Measurements from ENCODE around the gene BAAT.

Gene BAAT

GRCh38 chr9:101371813-101372212 is 13.0 kb downstream of the BAAT start:
- Histone ChIP-seq H3K4me2 (ENCODE audit: low read depth, low read length, poor library complexity, severe bottlenecking) (no peak overlapping the region), H3K27ac (ENCODE audit: low read depth, low read length) (no peak overlapping the region), H3K9me2 (replicated peaks; ENCODE audit: insufficient read depth, low read length) (no peaks in the 10 kb centered on the region), H3F3A (ENCODE audit: insufficient read depth) (no peaks in the 10 kb centered on the region), H3K36me3 (ENCODE audit: low read length) (no peaks in the 10 kb centered on the region), H3K79me2 (ENCODE audit: insufficient read depth, low read length) (no peaks in the 10 kb centered on the region), H3K4me3 (ENCODE audit: insufficient read depth, low read length, poor library complexity, severe bottlenecking) (no peak overlapping the region), H3K9ac (ENCODE audit: low read length) (no peak overlapping the region), H3K27me3 (ENCODE audit: low read length) (no peaks in the 10 kb centered on the region), H4K20me1 (ENCODE audit: low read depth, low read length) (no peaks in the 10 kb centered on the region), H2AFZ (ENCODE audit: low read depth, low read length, severe bottlenecking) (no peak overlapping the region), H3K9me3 (ENCODE audit: insufficient read depth, low read length) (no peaks in the 10 kb centered on the region)
- TF ChIP-seq CTCF (IDR thresholded peaks at IDR 0.05; ENCODE audit: insufficient read depth, low read length, poor library complexity, severe bottlenecking): no peak
- TF ChIP-seq EZH2phosphoT487 (conservative IDR thresholded peaks at IDR 0.05; ENCODE audit: low read length): no peak

- no peaks in the 10 kb centered on the region for H3K79me2 ChIP-seq (ENCODE audit: insufficient read depth, low read length)
- H3K9me2 ChIP-seq (replicated peaks; ENCODE audit: insufficient read depth, low read length): no peaks in the 10 kb centered on the region
- H3K9ac ChIP-seq (ENCODE audit: low read length): no peak overlapping the region
- H3K9me3 ChIP-seq (ENCODE audit: insufficient read depth, low read length): no peaks in the 10 kb centered on the region
- TF ChIP-seq CTCF (IDR thresholded peaks at IDR 0.05; ENCODE audit: insufficient read depth, low read length, poor library complexity, severe bottlenecking): no peak
- no peak for TF ChIP-seq EZH2phosphoT487 (conservative IDR thresholded peaks at IDR 0.05; ENCODE audit: low read length)
- H4K20me1 ChIP-seq (ENCODE audit: low read depth, low read length): no peaks in the 10 kb centered on the region
- H3F3A ChIP-seq (ENCODE audit: insufficient read depth): no peaks in the 10 kb centered on the region
- no peaks in the 10 kb centered on the region for H3K36me3 ChIP-seq (ENCODE audit: low read length)
- H3K27ac ChIP-seq (ENCODE audit: low read depth, low read length): no peak overlapping the region
- H3K4me3 ChIP-seq (ENCODE audit: insufficient read depth, low read length, poor library complexity, severe bottlenecking): no peak overlapping the region
- no peak overlapping the region for H3K4me2 ChIP-seq (ENCODE audit: low read depth, low read length, poor library complexity, severe bottlenecking)
- no peaks in the 10 kb centered on the region for H3K27me3 ChIP-seq (ENCODE audit: low read length)
- H2AFZ ChIP-seq (ENCODE audit: low read depth, low read length, severe bottlenecking): no peak overlapping the region
Observed at GRCh38 chr9:101369884-101370531, 14.8 kb downstream of the BAAT start.

- Histone ChIP-seq H3K9me3 (ENCODE audit: insufficient read depth, low read length) (no peaks in the 10 kb centered on the region), H3K9me2 (replicated peaks; ENCODE audit: insufficient read depth, low read length) (no peaks in the 10 kb centered on the region), H3K4me2 (ENCODE audit: low read depth, low read length, poor library complexity, severe bottlenecking) (no peak overlapping the region), H3K27me3 (ENCODE audit: low read length) (no peaks in the 10 kb centered on the region), H3K9ac (ENCODE audit: low read length) (no peak overlapping the region), H3K27ac (ENCODE audit: low read depth, low read length) (no peak overlapping the region), H3K4me3 (ENCODE audit: insufficient read depth, low read length, poor library complexity, severe bottlenecking) (no peak overlapping the region), H3F3A (ENCODE audit: insufficient read depth) (no peaks in the 10 kb centered on the region), H4K20me1 (ENCODE audit: low read depth, low read length) (no peaks in the 10 kb centered on the region), H3K36me3 (ENCODE audit: low read length) (no peaks in the 10 kb centered on the region), H3K79me2 (ENCODE audit: insufficient read depth, low read length) (no peaks in the 10 kb centered on the region), H2AFZ (ENCODE audit: low read depth, low read length, severe bottlenecking) (no peak overlapping the region)
- TF ChIP-seq EZH2phosphoT487 (conservative IDR thresholded peaks at IDR 0.05; ENCODE audit: low read length) (no peak), CTCF (IDR thresholded peaks at IDR 0.05; ENCODE audit: insufficient read depth, low read length, poor library complexity, severe bottlenecking) (no peak)
Observed at GRCh38 chr9:101369286-101369685, 15.5 kb downstream of the BAAT start.

All from SU-DHL-6 (cell line).